ENCODE measurements around the gene CST9. TPM values are rescaled to one million over a fixed set of nuclear protein-coding genes. Genes with fewer than 3 reads are reported as not detected.

CST9 gene
- total and polyA plus RNA-seq, 2 of the 8 experiments (the other 6 are each of a cell fraction or from before 2014, with no cell fraction given) = 0.05 to 0.19 TPM

GRCh38 chr20:23585808-23586734, 19.6 kb downstream of the CST9 start (continued):
- TF ChIP-seq CHD7 (IDR thresholded peaks at IDR 0.05; ENCODE audit: insufficient replicate concordance, low read length) = no peak
- no peak for TF ChIP-seq CTBP2 (IDR thresholded peaks at IDR 0.05; ENCODE audit: borderline replicate concordance, insufficient read depth, insufficient read length, low read length)
